DMS114 treated with DMSO at 0.1 percent for 48 hours (cell line): ENCODE data around the gene PAPOLB.

ENCODE experiments used
- DNase-seq: peaks from one replicate; lab custom pipeline; 2025; ENCODE audit not compliant: unreplicated experiment; lab: John Stamatoyannopoulos, UW

Gene PAPOLB

GRCh38 chr7:4825081-4825480 lies 36.7 kb downstream of the PAPOLB start:
- DNase-seq, result no peak

GRCh38 chr7:4824120-4824775 lies 37.6 kb downstream of the PAPOLB start:
- no peak for DNase-seq

GRCh38 chr7:4823441-4824119 lies 38.2 kb downstream of the PAPOLB start:
- no peak for DNase-seq

- DNase-seq, result no peak
These were observed 39.2 kb downstream of the PAPOLB start for GRCh38 chr7:4822677-4823076.

GRCh38 chr7:4820967-4821471 lies 40.8 kb downstream of the PAPOLB start:
- no peak for DNase-seq

DNA sequence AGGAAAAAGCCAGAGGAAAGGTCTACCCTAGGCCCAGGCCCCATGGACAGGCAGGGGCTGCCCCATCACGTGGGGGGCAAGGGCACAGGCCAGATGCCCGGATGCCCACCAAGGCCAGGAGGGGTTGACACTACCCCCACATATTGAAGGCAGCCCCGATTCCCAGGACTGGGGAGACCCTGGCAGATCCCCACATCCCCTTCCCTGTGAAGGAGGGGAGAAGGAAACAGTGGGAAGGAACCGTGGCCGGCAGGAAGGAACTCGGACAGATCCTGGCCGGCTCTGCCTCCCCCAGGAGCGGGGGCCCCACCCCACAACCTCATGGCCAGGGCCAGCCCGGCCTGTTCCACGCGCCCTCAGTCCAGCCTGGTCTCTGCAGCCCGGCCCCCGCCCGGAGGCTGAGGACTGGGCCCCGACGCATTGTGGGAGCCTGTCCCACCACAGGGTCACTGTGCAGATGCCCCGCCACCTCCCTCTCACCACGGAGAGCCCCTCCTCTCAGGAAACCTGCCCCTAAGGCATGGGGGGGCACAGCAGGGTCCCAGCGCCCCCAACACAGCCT lies 41.3 kb downstream of the PAPOLB start:
- DNase-seq, result no peak

DNA sequence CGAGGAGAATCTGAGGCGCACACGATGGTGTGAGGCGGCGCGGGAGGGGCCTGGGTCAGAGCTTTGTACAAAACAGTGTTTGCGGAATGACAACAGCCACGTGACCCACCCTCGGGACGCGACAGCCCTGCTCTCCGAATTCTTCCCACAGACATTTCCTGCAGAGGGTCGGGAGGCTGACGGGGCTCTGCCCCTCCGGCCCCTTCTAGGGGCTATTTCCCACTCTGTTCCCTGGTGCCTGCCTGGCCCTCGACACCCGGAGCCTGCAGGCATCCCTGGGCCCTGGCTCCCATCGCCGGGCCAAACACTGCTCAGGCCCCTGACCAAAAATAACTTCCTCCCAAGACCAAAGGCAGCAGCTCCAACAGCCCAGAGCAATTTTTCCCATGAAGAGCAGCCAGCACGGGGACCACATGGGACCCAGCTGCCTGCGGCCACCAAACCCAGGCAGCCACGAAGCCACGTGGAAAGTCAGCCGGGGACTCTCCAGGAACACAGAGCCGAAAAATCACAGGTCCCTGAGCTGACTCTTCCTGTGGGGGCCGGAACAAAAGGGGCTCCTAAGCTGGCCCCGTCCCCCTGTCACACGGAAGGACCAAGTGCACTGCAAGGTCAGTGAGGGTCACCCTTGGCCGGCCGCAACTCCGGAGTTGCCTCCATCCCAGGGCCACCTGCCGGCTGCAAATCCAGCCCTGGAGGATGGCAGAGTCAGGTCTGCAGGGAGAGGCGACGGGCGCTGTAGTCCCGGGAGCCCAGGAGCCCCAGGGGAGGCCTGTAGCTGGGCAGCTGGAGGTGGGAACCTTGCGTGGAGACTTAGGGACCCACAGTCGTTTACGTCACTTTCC lies 42.0 kb downstream of the PAPOLB start:
- no peak for DNase-seq

DNA sequence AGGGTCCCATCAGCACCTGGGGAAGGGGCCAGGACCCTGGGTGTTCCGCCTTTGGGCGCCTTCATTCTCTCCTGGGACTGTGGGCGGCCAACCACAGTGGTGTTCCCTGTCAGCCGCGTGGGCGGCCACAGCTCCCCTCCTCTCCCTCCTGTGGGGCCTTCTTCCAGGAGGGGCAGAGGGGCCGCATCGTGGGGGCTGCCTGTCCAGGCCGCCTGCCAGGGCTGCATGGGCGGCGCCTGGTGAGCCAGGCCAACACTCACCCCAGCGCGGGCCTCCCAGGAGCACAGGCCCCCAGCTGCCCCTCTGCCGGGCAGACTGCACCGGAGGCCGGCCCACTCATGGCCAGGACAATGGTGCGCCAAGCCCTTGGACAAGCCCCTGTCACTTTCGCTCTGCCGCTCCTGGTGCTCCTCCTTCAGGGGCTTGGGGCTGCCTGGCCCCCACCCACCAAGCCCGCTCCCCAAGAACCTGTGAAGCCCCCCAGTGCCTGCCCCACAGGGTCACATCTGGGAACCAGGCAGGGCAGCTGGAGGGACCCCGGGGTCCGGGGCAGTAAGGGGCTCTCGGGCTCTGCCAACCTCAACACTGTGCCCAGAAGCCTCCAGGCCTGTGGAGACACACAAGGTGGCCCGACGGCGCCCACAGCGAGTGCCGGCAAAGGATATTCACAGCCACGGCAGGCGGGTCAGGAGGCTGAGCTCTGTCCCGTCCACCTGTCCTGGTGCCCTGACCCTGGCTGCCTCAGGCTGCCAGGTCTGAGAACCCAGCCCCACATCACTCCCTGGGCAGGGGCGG lies 43.6 kb downstream of the PAPOLB start:
- DNase-seq, result no peak

DNA sequence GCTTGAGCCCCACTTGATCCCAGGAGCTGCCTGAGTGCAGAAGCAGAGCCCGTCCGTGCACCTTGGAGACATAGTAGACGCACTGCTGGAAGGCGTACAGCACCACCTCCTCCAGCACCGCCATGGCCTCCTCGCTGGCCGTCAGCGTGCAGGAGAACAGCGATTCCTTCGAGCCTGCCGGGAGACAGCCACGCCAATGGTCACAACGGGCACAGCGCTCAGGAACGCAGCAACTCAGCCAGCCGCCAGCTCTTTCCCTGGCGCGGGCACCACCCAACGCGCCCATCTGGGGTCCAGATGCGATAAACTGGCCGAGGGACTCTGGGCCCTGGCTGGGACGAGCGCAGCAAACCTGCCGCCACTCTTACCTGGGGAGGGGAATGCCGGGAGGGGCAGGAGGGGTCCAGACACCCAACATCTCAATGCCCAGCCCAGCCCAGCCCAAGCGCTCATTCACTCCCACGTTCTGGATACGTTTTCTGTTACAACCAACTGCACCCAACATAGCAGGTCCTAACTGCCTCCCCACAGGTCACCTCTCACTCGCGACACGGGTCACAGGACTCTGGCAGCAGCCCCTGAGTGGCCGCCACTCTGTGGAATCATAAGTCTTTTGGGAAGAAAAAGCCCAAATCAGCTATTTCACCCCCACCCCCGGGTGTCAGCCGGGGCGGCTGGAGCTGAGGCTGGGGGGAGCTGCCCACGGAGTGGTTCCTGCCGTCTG lies 44.5 kb downstream of the PAPOLB start:
- DNase-seq, result no peak

DNA sequence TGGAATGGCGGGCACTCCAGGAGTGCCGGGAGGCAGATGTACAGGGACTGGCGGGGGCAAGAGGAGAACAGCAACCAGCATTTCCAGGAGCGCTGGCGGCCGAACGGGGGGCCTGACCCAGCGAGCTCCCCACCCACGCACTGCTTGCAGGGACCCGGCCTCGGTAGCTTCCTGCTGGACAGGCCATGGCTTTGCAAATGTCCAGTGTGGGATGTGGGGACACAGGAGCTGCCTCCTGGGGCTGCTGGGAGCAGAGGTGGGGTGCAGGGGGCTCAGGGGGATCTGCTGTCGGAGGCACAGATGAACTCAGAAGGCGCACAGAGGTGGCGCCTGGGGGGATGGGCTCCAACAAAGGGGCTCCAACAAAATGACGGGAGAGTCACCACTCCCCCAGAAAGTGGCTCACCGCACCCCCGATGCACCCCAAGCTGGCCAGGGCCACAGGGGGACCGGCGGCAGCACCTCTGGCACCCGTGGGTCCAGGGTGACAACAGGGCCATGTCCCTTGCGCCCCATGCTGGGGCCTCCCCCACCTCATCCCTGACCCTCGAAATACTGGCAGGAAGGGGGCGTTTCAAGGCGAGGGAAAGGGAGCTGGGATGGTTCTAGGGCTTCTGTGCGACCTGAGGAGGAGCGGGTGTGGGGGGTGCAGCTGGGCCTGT lies 45.3 kb downstream of the PAPOLB start:
- no peak for DNase-seq

- no peak for DNase-seq
These were observed 46.0 kb downstream of the PAPOLB start for GRCh38 chr7:4815609-4816418.

GRCh38 chr7:4815121-4815520 lies 46.7 kb downstream of the PAPOLB start:
- DNase-seq, result no peak

- no peak for DNase-seq
These were observed 47.4 kb downstream of the PAPOLB start for GRCh38 chr7:4814433-4814832.

DNA sequence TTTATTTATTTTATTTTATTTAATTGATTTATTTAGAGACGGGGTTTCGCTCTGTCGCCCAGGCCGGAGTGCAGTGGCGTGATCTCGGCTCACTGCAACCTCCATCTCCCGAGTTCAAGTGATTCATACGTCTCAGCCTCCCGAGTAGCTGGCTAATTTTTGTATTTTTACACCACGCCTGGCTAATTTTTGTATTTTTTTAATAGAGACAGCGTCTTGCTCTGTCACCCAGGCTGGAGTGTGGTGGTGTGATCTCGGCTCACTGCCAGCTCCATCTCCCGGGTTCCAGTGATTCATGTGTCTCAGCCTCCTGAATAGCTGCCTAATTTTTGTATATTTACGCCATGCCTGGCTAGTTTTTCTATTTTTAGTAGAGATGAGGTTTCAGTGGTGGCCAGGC lies 52.2 kb downstream of the PAPOLB start:
- DNase-seq, result no peak

DNA sequence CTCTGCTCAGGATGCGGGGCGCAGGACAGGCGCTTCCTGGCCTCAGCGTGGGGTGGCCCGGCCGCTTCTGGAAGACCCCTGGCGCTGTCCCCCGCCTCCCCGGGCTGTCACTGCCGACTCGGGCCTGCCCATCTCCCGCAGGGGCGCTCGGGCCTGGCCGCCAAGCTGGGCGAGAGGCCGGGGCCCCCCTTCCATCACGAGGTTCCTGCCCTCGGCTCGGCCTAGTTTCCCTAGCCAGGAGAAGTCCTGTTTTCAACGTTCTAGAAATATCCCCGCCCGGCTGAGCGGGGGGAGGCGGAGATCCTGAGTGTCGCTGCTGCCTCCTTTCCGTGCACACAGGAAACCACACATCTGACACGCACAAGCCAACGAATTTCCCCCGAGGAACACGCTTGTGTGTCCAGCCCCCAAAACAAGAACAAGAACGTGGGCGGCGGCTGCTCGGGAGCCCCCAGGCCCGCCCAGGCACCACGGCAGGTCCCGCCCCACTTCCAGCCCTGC lies 52.7 kb downstream of the PAPOLB start:
- no peak for DNase-seq

GRCh38 chr7:4808565-4808964 lies 53.3 kb downstream of the PAPOLB start:
- no peak for DNase-seq

GRCh38 chr7:4808026-4808425 lies 53.8 kb downstream of the PAPOLB start:
- no peak for DNase-seq
